MM.1S (cell line): Measurements from ENCODE around the gene KCNK16.

Experiments
- CTCF ChIP-seq: fragments of 300-600 bp; sonication (generic); IDR thresholded peaks from 2 replicates; pipeline ENCODE4 v1.5.1; 2016; ENCODE audit warnings: antibody characterized with exemption, low read length, mixed read lengths
- EZH2 ChIP-seq: fragments of 300-600 bp; sonication (generic); optimal IDR thresholded peaks from 2 replicates; pipeline ENCODE3; 2017; ENCODE audit warnings: low read depth, mild to moderate bottlenecking, antibody characterized with exemption, low read length, mixed read lengths

- TF ChIP-seq CTCF (no peak), EZH2 (no peak)
These were observed 47.9 kb upstream of the KCNK16 start for GRCh38 chr6:39370390-39370789.
